Dermis blood vessel endothelial cell (primary cell): Measurements from ENCODE around the gene GRID1. TPM values are rescaled to one million over a fixed set of nuclear protein-coding genes. Genes with fewer than 3 reads are reported as not detected.

ENCODE experiments used
- DNase-seq: peaks from one replicate; pipeline ENCODE4 v3.0.0; 2010
- total RNA-seq: library from RNA; depleted of rRNA; stranded (reverse); fragments of >200 nt; gene quantifications from 2 replicates; pipeline ENCODE4 v1.2.3, GENCODE V29; 2014

GRID1 gene
- total RNA-seq, 1 donor from 2014 or later = not detected

- DNase-seq = no peak
These were observed 74.8 kb downstream of the GRID1 start for GRCh38 chr10:86291616-86292340.

GRCh38 chr10:86290933-86291615, 75.5 kb downstream of the GRID1 start:
- no peak for DNase-seq

- DNase-seq = no peak
These were observed 77.1 kb downstream of the GRID1 start for GRCh38 chr10:86289577-86289868.

- no peak for DNase-seq
These were observed 77.7 kb downstream of the GRID1 start for GRCh38 chr10:86288695-86289576.

GRCh38 chr10:86287966-86288579, 78.5 kb downstream of the GRID1 start:
- no peak for DNase-seq

- DNase-seq = no peak
These were observed 79.3 kb downstream of the GRID1 start for GRCh38 chr10:86287110-86287793.

- no peak for DNase-seq
These were observed 80.1 kb downstream of the GRID1 start for GRCh38 chr10:86286236-86287109.

GRCh38 chr10:86285136-86285790, 81.3 kb downstream of the GRID1 start:
- no peak for DNase-seq

- no peak for DNase-seq
These were observed 82.1 kb downstream of the GRID1 start for GRCh38 chr10:86284355-86285105.

- DNase-seq = no peak
These were observed 82.9 kb downstream of the GRID1 start for GRCh38 chr10:86283466-86284287.

GRCh38 chr10:86282664-86283465, 83.7 kb downstream of the GRID1 start:
- DNase-seq = no peak

GRCh38 chr10:86281396-86281795, 85.2 kb downstream of the GRID1 start:
- DNase-seq = no peak

GRCh38 chr10:86269332-86269731, 97.3 kb downstream of the GRID1 start:
- DNase-seq = no peak

- no peak for DNase-seq
These were observed 99.1 kb downstream of the GRID1 start for GRCh38 chr10:86267286-86268195.

- no peak for DNase-seq
These were observed 100.0 kb downstream of the GRID1 start for GRCh38 chr10:86266446-86267242.

- DNase-seq = no peak
These were observed 100.7 kb downstream of the GRID1 start for GRCh38 chr10:86265895-86266259.
